ENCODE results near the gene HSPA5. TPM values are rescaled to one million over a fixed set of nuclear protein-coding genes. Genes with fewer than 3 reads are reported as not detected.
A peak's percentile ranks its signal among the peaks of the same experiment; 100 is the strongest.

HSPA5 gene
- total RNA-seq, 1 donor from 2014 or later, result 282 TPM

GRCh38 chr9:125241863-125242739 is 958 bp upstream of the HSPA5 start:
- no peak for TF ChIP-seq CTCF (IDR thresholded peaks at IDR 0.05)

GRCh38 chr9:125240649-125240999 is 519 bp downstream of the HSPA5 start:
- no peak for TF ChIP-seq CTCF (IDR thresholded peaks at IDR 0.05)
- no peaks in the 10 kb centered on the region for H3K27me3 Mint-ChIP-seq (ENCODE audit: unreplicated experiment)
- peak overlapping the region; percentile 99 for H3K27ac Mint-ChIP-seq (ENCODE audit: unreplicated experiment)
- H3K9me3 Mint-ChIP-seq (ENCODE audit: unreplicated experiment), result no peaks in the 10 kb centered on the region
- peaks cover 68% of the 10 kb centered on the region for H3K4me1 Mint-ChIP-seq (ENCODE audit: unreplicated experiment)
- H3K4me3 Mint-ChIP-seq (ENCODE audit: unreplicated experiment), result peak overlapping the region; percentile 89
- no peak for DNase-seq (ENCODE audit: extremely low spot score, unreplicated experiment)
- H3K36me3 Mint-ChIP-seq (ENCODE audit: unreplicated experiment), result peaks cover 38% of the 10 kb centered on the region

More at GRCh38 chr9:125241863-125242739, 958 bp upstream of the HSPA5 start:
- Mint-ChIP-seq H3K27me3 (ENCODE audit: unreplicated experiment) (no peaks in the 10 kb centered on the region), H3K9me3 (ENCODE audit: unreplicated experiment) (no peaks in the 10 kb centered on the region), H3K4me1 (ENCODE audit: unreplicated experiment) (peaks cover 53% of the 10 kb centered on the region), H3K36me3 (ENCODE audit: unreplicated experiment) (peaks cover 25% of the 10 kb centered on the region), H3K4me3 (ENCODE audit: unreplicated experiment) (peak overlapping the region; percentile 89), H3K27ac (ENCODE audit: unreplicated experiment) (peak overlapping the region; percentile 99)
- no peak for DNase-seq (ENCODE audit: extremely low spot score, unreplicated experiment)

GRCh38 chr9:125239631-125240597 is 1.2 kb downstream of the HSPA5 start:
- H3K36me3 Mint-ChIP-seq (ENCODE audit: unreplicated experiment), result peaks cover 43% of the 10 kb centered on the region
- DNase-seq (ENCODE audit: extremely low spot score, unreplicated experiment), result no peak
- H3K27ac Mint-ChIP-seq (ENCODE audit: unreplicated experiment), result peak overlapping the region; percentile 99

GRCh38 chr9:125238915-125239446 is 2.2 kb downstream of the HSPA5 start:
- no peak for DNase-seq (ENCODE audit: extremely low spot score, unreplicated experiment)
- peaks cover 43% of the 10 kb centered on the region for H3K36me3 Mint-ChIP-seq (ENCODE audit: unreplicated experiment)
- H3K4me1 Mint-ChIP-seq (ENCODE audit: unreplicated experiment), result peaks cover 75% of the 10 kb centered on the region

More at GRCh38 chr9:125239631-125240597, 1.2 kb downstream of the HSPA5 start:
- peak overlapping the region; percentile 89 for H3K4me3 Mint-ChIP-seq (ENCODE audit: unreplicated experiment)
- H3K4me1 Mint-ChIP-seq (ENCODE audit: unreplicated experiment), result peaks cover 75% of the 10 kb centered on the region
- no peak for TF ChIP-seq CTCF (IDR thresholded peaks at IDR 0.05)
- no peaks in the 10 kb centered on the region for H3K9me3 Mint-ChIP-seq (ENCODE audit: unreplicated experiment)
- H3K27me3 Mint-ChIP-seq (ENCODE audit: unreplicated experiment), result no peaks in the 10 kb centered on the region

More at GRCh38 chr9:125238915-125239446, 2.2 kb downstream of the HSPA5 start:
- peak overlapping the region; percentile 19 for H3K27ac Mint-ChIP-seq (ENCODE audit: unreplicated experiment)
- H3K27me3 Mint-ChIP-seq (ENCODE audit: unreplicated experiment), result no peaks in the 10 kb centered on the region
- no peaks in the 10 kb centered on the region for H3K9me3 Mint-ChIP-seq (ENCODE audit: unreplicated experiment)
- H3K4me3 Mint-ChIP-seq (ENCODE audit: unreplicated experiment), result peak overlapping the region; percentile 89
- TF ChIP-seq CTCF (IDR thresholded peaks at IDR 0.05), result no peak
